IMR-90 (cell line): Measurements from ENCODE around the gene PET100. TPM values are rescaled to one million over a fixed set of nuclear protein-coding genes. Genes with fewer than 3 reads are reported as not detected.

Experiments used
- ATAC-seq: fragments of 200-7000 bp; cut with Tn5 transposase; 2 replicates; pipeline ENCODE4 v1.9.1; 2020; ENCODE audit warnings: low read depth, mild to moderate bottlenecking, moderate library complexity
- BruUV-seq: library from RNA; stranded (reverse); fragments of 400-500 nt; replicated peaks from 2 replicates; lab custom pipeline; 2021; lab: Mats Ljungman, UMichigan
- CTCF ChIA-PET: fragments of 300-600 bp; formaldehyde crosslinking; extraction: SDS; loops from one replicate; lab custom pipeline; 2021; ENCODE audit warnings: antibody characterized with exemption; lab: Yijun Ruan, JAX
- POLR2A ChIA-PET: fragments of 300-600 bp; sonication (Branson Sonifier 250); formaldehyde crosslinking; loops from one replicate; lab custom pipeline; 2022; ENCODE audit warnings: antibody characterized with exemption; ENCODE audit not compliant: unreplicated experiment; lab: Charles Lee
- DNase-seq: peaks from one replicate; pipeline ENCODE4 v3.0.0; 2013
- H2AFZ ChIP-seq: replicated peaks from 2 replicates; pipeline ENCODE3; 2013; ENCODE audit warnings: low read length, mild to moderate bottlenecking; ENCODE audit not compliant: poor library complexity
- H2AK5ac ChIP-seq: 2 replicates; pipeline ENCODE4 v1.6.1; 2013; ENCODE audit warnings: low read depth, low read length, inconsistent platforms
- H2AK9ac ChIP-seq: replicated peaks from 2 replicates; pipeline ENCODE3; 2013; ENCODE audit warnings: mild to moderate bottlenecking, low read depth, low read length, moderate library complexity; ENCODE audit not compliant: poor library complexity
- H2BK120ac ChIP-seq: 2 replicates; pipeline ENCODE4 v1.6.1; 2013; ENCODE audit warnings: low read depth, low read length, inconsistent platforms
- H2BK15ac ChIP-seq: 3 replicates; pipeline ENCODE4 v1.6.1; 2013; ENCODE audit warnings: low read depth, low read length, inconsistent platforms
- H2BK20ac ChIP-seq: 2 replicates; pipeline ENCODE4 v1.6.1; 2013; ENCODE audit warnings: low read depth, mild to moderate bottlenecking, inconsistent platforms, low read length, moderate library complexity
- H2BK5ac ChIP-seq: 2 replicates; pipeline ENCODE4 v1.6.1; 2013; ENCODE audit warnings: mild to moderate bottlenecking, low read depth, low read length, inconsistent platforms; ENCODE audit not compliant: poor library complexity, severe bottlenecking
- H3K14ac ChIP-seq: replicated peaks from 2 replicates; pipeline ENCODE4 v1.6.1; 2013; ENCODE audit warnings: low read depth, low read length, inconsistent platforms
- H3K18ac ChIP-seq: 2 replicates; pipeline ENCODE4 v1.6.1; 2013; ENCODE audit warnings: low read depth, low read length, control low read depth
- H3K23ac ChIP-seq: 2 replicates; pipeline ENCODE4 v1.6.1; 2013; ENCODE audit warnings: low read depth, low read length, inconsistent platforms
- H3K27ac ChIP-seq: 2 replicates; pipeline ENCODE4 v1.5.1; 2013; ENCODE audit warnings: mild to moderate bottlenecking, control low read depth, low read length; ENCODE audit not compliant: insufficient read depth
- H3K27me3 ChIP-seq: 2 replicates; pipeline ENCODE4 v1.6.1; 2013; ENCODE audit warnings: low read length; ENCODE audit not compliant: control insufficient read depth, insufficient read depth
- H3K36me3 ChIP-seq: 2 replicates; pipeline ENCODE4 v1.6.1; 2013; ENCODE audit warnings: low read length, mixed read lengths; ENCODE audit not compliant: control insufficient read depth, insufficient read depth
- H3K4ac ChIP-seq: 2 replicates; pipeline ENCODE4 v1.6.1; 2013; ENCODE audit warnings: low read depth, low read length, inconsistent platforms
- H3K4me1 ChIP-seq: 2 replicates; pipeline ENCODE4 v1.6.1; 2013; ENCODE audit warnings: low read length, mixed read lengths; ENCODE audit not compliant: control insufficient read depth, insufficient read depth
- H3K4me2 ChIP-seq: 2 replicates; pipeline ENCODE4 v1.6.1; 2013; ENCODE audit warnings: low read depth, mild to moderate bottlenecking, control low read depth, low read length, moderate library complexity
- H3K4me3 ChIP-seq: 2 replicates; pipeline ENCODE4 v1.5.1; 2013; ENCODE audit warnings: low read depth, mild to moderate bottlenecking, control low read depth, low read length, moderate library complexity; ENCODE audit not compliant: insufficient read depth
- H3K56ac ChIP-seq: 2 replicates; pipeline ENCODE4 v1.6.1; 2013; ENCODE audit warnings: low read length, inconsistent platforms; ENCODE audit not compliant: insufficient read depth; ENCODE audit errors: extremely low read depth
- H3K79me1 ChIP-seq, 2 experiments: 2 replicates each; pipeline ENCODE4 v1.6.1; 2013; ENCODE audit warnings: low read length in 2 of 2, inconsistent platforms in 1 of 2, low read depth in 1 of 2
- H3K9ac ChIP-seq: 2 replicates; pipeline ENCODE4 v1.6.1; 2013; ENCODE audit warnings: low read depth, low read length, control low read depth
- H3K9me1 ChIP-seq: 2 replicates; pipeline ENCODE4 v1.6.1; 2013; ENCODE audit warnings: low read length, inconsistent platforms; ENCODE audit not compliant: insufficient read depth
- H3K9me3 ChIP-seq: 2 replicates; pipeline ENCODE4 v1.6.1; 2013; ENCODE audit warnings: low read length; ENCODE audit not compliant: control insufficient read depth, insufficient read depth
- H4K20me1 ChIP-seq: 2 replicates; pipeline ENCODE4 v1.6.1; 2013; ENCODE audit warnings: low read length, inconsistent platforms; ENCODE audit not compliant: insufficient read depth
- H4K5ac ChIP-seq: 2 replicates; pipeline ENCODE4 v1.6.1; 2013; ENCODE audit warnings: mild to moderate bottlenecking, low read depth, low read length, control low read depth
- H4K8ac ChIP-seq, 2 experiments: 2 replicates each; pipeline ENCODE4 v1.6.1; 2013; ENCODE audit warnings: low read depth in 2 of 2, low read length in 2 of 2, control low read depth in 1 of 2, inconsistent platforms in 1 of 2
- H4K91ac ChIP-seq: 2 replicates; pipeline ENCODE4 v1.6.1; 2013; ENCODE audit warnings: low read depth, low read length, inconsistent platforms; ENCODE audit not compliant: insufficient read depth
- BHLHE40 ChIP-seq: fragments of 150-350 bp; IDR thresholded peaks from 2 replicates; pipeline ENCODE4 v1.6.1; 2016; ENCODE audit warnings: mild to moderate bottlenecking, low read depth, low read length
- FOS ChIP-seq: fragments of 150-350 bp; IDR thresholded peaks from 2 replicates; pipeline ENCODE4 v1.6.1; 2016; ENCODE audit warnings: low read depth, low read length
- MAFK ChIP-seq: IDR thresholded peaks from 2 replicates; pipeline ENCODE4 v1.6.1; 2012; ENCODE audit warnings: low read depth, low read length, improper control_type of control experiment
- MAZ ChIP-seq: IDR thresholded peaks from 2 replicates; pipeline ENCODE4 v1.6.1; 2012; ENCODE audit warnings: low read depth, mild to moderate bottlenecking, low read length, improper control_type of control experiment, moderate library complexity, borderline replicate concordance
- NFE2L2 ChIP-seq: fragments of 150-350 bp; IDR thresholded peaks from 2 replicates; pipeline ENCODE4 v1.6.1; 2016; ENCODE audit warnings: low read depth, mild to moderate bottlenecking, low read length
- POLR2A ChIP-seq: IDR thresholded peaks from 2 replicates; pipeline ENCODE4 v1.6.1; 2012; ENCODE audit warnings: mild to moderate bottlenecking, low read depth, low read length
- WGBS, 2 experiments: methylation state at CpG; one replicate each; pipeline versions ENCODE4 v1.1.5 to v1.1.7; 2013; ENCODE audit warnings: missing lambda C conversion rate in 2 of 2; ENCODE audit not compliant: insufficient read length in 1 of 2; ENCODE audit errors: extremely low coverage in 2 of 2; 5-methylcytosine and 5-hydroxymethylcytosine counted together
- dilution Hi-C: fragments of 300-500 bp; cut with HindIII; formaldehyde crosslinking; loops from one replicate; pipeline ENCODE4 v1.14.3; 2018; ENCODE audit warnings: low sequenced_read_pairs; ENCODE audit not compliant: unreplicated experiment
- in situ Hi-C: fragments of 300-500 bp; cut with MboI; formaldehyde crosslinking; loops from 3 replicates; pipeline ENCODE4 v1.14.3; 2019; ENCODE audit warnings: low sequenced_read_pairs, inconsistent platforms, mixed read lengths
- intact Hi-C: fragments of 100-400 bp; cut with micrococcal nuclease; formaldehyde crosslinking; loops from 2 replicates; pipeline ENCODE4 v1.10.0; 2022
- polyA plus RNA-seq, 3 experiments: library from polyadenylated mRNA; depleted of rRNA; stranded (reverse); fragments of >200 nt; gene quantifications; 2 replicates each; pipeline ENCODE4 v1.2.3, GENCODE V29; 2012; ENCODE audit warnings: low replicate concordance in 1 of 3
- total RNA-seq: library from RNA; depleted of rRNA; stranded (reverse); fragments of >200 nt; gene quantifications from 2 replicates; pipeline ENCODE4 v1.2.3, GENCODE V29; 2012
- TF ChIP-seq, protein P1 (sequence below): conservative IDR thresholded peaks from 2 replicates; pipeline ENCODE4 v1.5.1; 2012; ENCODE audit warnings: mild to moderate bottlenecking, low read depth, low read length, improper control_type of control experiment

PET100 gene
- total and polyA plus RNA-seq, 2 of the 4 experiments (the other 2 are of a cell fraction): 1.4 to 31.4 TPM

DNA sequence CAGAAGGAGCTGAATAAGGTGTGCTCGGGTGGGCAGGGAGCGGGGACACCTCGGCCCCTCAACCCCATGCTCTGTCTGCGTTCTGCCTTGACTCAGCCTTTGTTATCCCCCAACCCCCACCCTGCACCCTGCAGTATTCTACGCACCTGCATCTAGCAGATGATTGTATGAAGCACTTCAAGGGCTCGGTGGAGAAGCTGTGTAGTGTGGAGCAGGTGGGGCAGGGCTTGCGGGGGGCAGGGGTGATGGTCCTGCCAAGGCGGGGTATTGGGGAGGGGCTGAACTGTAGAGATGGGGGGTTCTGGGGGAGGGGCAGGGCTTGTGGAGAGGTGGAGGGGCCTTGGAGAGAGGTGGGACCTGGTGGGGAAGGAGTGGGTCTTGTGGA is 13.4 kb downstream of the PET100 start:
- Histone ChIP-seq H3K27me3 (peaks cover 3% of the 10 kb centered on the region; the same call in 1 of the 2 replicates), H2BK20ac (no peak overlapping the region), H3K4me2 (no peak overlapping the region), H2BK120ac (no peak overlapping the region), H3K18ac (no peak overlapping the region), H4K8ac (no peak overlapping the region), H2AFZ (no peak overlapping the region), H3K4ac (no peak overlapping the region), H3K36me3 (no peaks in the 10 kb centered on the region), H3K27ac (no peak overlapping the region), H3K9me1 (peaks cover 7% of the 10 kb centered on the region; the same call in 1 of the 2 replicates), H3K4me3 (no peak overlapping the region), H3K56ac (no peak overlapping the region), H3K23ac (no peak overlapping the region), H2BK15ac (no peak overlapping the region), H3K9me3 (no peaks in the 10 kb centered on the region), H3K4me1 (no peaks in the 10 kb centered on the region), H2AK5ac (no peak overlapping the region), H3K9ac (no peak overlapping the region), H4K20me1 (peaks cover 5% of the 10 kb centered on the region; the same call in 1 of the 2 replicates), H4K91ac (no peak overlapping the region), H3K79me1 (no peaks in the 10 kb centered on the region), H4K5ac (no peak overlapping the region), H2BK5ac (no peak overlapping the region), H3K14ac (no peak overlapping the region), H2AK9ac (no peak overlapping the region)
- CTCF ChIA-PET: no interaction called here
- dilution Hi-C loops (no loop called here), in situ Hi-C loops (no loop called here), intact Hi-C loops (no loop called here)
- no TSS peak for BruUV-seq
- no peak for DNase-seq
- no peak for ATAC-seq
- 81% methylated on average over 3 of the region's 8 CpGs; no CpG with 5 or more reads in 1 of the 2 experiments for WGBS, 2 experiments
- TF ChIP-seq NFE2L2 (no peak), BHLHE40 (no peak), POLR2A (no peak), MAFK (no peak), FOS (no peak), MAZ (no peak)
- TF ChIP-seq, protein P1, sequence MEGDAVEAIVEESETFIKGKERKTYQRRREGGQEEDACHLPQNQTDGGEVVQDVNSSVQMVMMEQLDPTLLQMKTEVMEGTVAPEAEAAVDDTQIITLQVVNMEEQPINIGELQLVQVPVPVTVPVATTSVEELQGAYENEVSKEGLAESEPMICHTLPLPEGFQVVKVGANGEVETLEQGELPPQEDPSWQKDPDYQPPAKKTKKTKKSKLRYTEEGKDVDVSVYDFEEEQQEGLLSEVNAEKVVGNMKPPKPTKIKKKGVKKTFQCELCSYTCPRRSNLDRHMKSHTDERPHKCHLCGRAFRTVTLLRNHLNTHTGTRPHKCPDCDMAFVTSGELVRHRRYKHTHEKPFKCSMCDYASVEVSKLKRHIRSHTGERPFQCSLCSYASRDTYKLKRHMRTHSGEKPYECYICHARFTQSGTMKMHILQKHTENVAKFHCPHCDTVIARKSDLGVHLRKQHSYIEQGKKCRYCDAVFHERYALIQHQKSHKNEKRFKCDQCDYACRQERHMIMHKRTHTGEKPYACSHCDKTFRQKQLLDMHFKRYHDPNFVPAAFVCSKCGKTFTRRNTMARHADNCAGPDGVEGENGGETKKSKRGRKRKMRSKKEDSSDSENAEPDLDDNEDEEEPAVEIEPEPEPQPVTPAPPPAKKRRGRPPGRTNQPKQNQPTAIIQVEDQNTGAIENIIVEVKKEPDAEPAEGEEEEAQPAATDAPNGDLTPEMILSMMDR: no peak
- POLR2A ChIA-PET: no interaction called here
